Pancreas (tissue), 10 donors: ENCODE measurements around the gene INO80E. TPM values are rescaled to one million over a fixed set of nuclear protein-coding genes. Genes with fewer than 3 reads are reported as not detected.

Experiments used
- ATAC-seq, 4 donors: fragments of 200-7000 bp; cut with Tn5 transposase; one replicate each; pipeline versions ENCODE4 v1.8.0 to v1.9.1; 2020; ENCODE audit warnings: mild to moderate bottlenecking in 4 of 4, moderate library complexity in 4 of 4
- DNase-seq, 6 donors: peaks; one replicate each; pipeline ENCODE4 v3.0.0-alpha.2; 2020
- FAIRE-seq: peaks from 2 replicates; lab custom pipeline; 2012; peaks lifted over from hg19 to GRCh38; lab: Jason Lieb, UNC
- H3K27ac ChIP-seq, 4 donors: fragments of 200-600 bp; sonication (generic); 1 replicate in 3 of 4; 2 replicates in 1 of 4; pipeline versions ENCODE4 v1.5.0 to v1.8.0; 2020
- H3K27me3 ChIP-seq, 4 donors: fragments of 200-600 bp; one replicate each; pipeline ENCODE4 v1.8.0; 2021
- H3K36me3 ChIP-seq, 3 donors: fragments of 200-600 bp; sonication (generic) in 1 of 3; one replicate each; pipeline versions ENCODE4 v1.5.0 to v1.8.0; 2020 to 2021
- H3K4me1 ChIP-seq, 3 donors: fragments of 200-600 bp; one replicate each; pipeline ENCODE4 v1.8.0; 2021
- H3K4me3 ChIP-seq, 4 donors: fragments of 200-600 bp; sonication (generic) in 2 of 4; one replicate each; pipeline versions ENCODE4 v1.5.0 to v1.8.0; 2020 to 2021
- H3K9me3 ChIP-seq, 4 donors: fragments of 200-600 bp; one replicate each; pipeline ENCODE4 v1.8.0; 2021
- CTCF ChIP-seq, 4 donors: fragments of 200-600 bp; sonication (generic) in 3 of 4; IDR thresholded peaks; one replicate each; pipeline versions ENCODE4 v1.5.0 to v1.8.0; 2021; ENCODE audit warnings: antibody characterized with exemption in 4 of 4
- WGBS, 2 donors: extraction: QIAGEN DNeasy Blood & Tissue Kit; methylation state at CpG; one replicate each; pipeline ENCODE4 v1.1.7; 2013; 5-methylcytosine and 5-hydroxymethylcytosine counted together
- intact Hi-C, 3 donors: fragments of 100-400 bp; cut with DNase I; formaldehyde crosslinking; loops; one replicate each; pipeline versions ENCODE4 v1.11.1 to v1.14.2; 2022
- polyA plus RNA-seq, 2 donors: library from polyadenylated mRNA; stranded (reverse); fragments of 200-250 nt; gene quantifications; one replicate each; pipeline ENCODE4 v1.2.3, GENCODE V29; 2013
- total RNA-seq, 6 donors: library from RNA; stranded (reverse); fragmentation: NEBNext Ultra II Directional in 4 of 6; extraction: Animal tissue kit (Norgen Biotek cat#: 25700) in 4 of 6; gene quantifications; one replicate each; pipeline versions ENCODE4 v1.2.1 to v1.2.4, GENCODE V29; 2021 to 2023
- donor health status: healthy with polysubstance abuse.
- donor health status: DM: no; HTN: no; CAD: no; lungs with moderate emphysema.
- donor health status: DM: no; HTN: no; CAD: no.
- donor health status: control.
- donor health status: control.
- donor health status: Bipolar disorder and iron deficiency.
- donor health status: DM: yes; HTN: yes; CAD: no.
- donor health status: DM: no; HTN: no; CAD: no.
- donor health status: DM: no; HTN: no; CAD: no.
- donor health status: DM: yes; HTN: yes; CAD: no.

The INO80E gene
- total and polyA plus RNA-seq, 8 donors = 24.0 to 113 (median 32.5) TPM

GRCh38 chr16:30004424-30004776, 8.4 kb downstream of the INO80E start:
- Histone ChIP-seq H3K27ac (no peak overlapping the region), H3K4me3 (no peak overlapping the region), H3K27me3 (no peaks in the 10 kb centered on the region), H3K4me1 (no peaks in the 10 kb centered on the region), H3K9me3 (no peaks in the 10 kb centered on the region), H3K36me3 (no peaks in the 10 kb centered on the region)
- no peak for FAIRE-seq
- no peak for ATAC-seq
- TF ChIP-seq CTCF (IDR thresholded peaks at IDR 0.05) = no peak
- intact Hi-C loops = loop anchor here in 2 of 3 donors (10.0 kb wide), 2 partner anchors 140 to 310 kb away; partner anchors contain the start of gene CDIPT (in 1 of the 2)
- 74 to 79% methylated on average over 19 of the region's 19 CpGs for WGBS, 2 donors
- no peak for DNase-seq

- no peaks in the 10 kb centered on the region for H3K9me3 ChIP-seq
- FAIRE-seq = no peak
- peak; percentile 21 to 35 (median 24) for ATAC-seq
- H3K27me3 ChIP-seq = no peaks in the 10 kb centered on the region
- no peaks in the 10 kb centered on the region for H3K36me3 ChIP-seq
- peak in 1 of 6 donors; percentile 75 for DNase-seq
- intact Hi-C loops = loop anchor here in 2 of 3 donors (10.0 kb wide), 2 partner anchors 140 to 310 kb away; partner anchors contain the start of gene CDIPT (in 1 of the 2)
- no peaks in the 10 kb centered on the region for H3K4me1 ChIP-seq
- H3K4me3 ChIP-seq = no peak overlapping the region
- no peak overlapping the region for H3K27ac ChIP-seq
- 46 to 51% methylated on average over 5 to 11 of the region's 11 CpGs for WGBS, 2 donors
- TF ChIP-seq CTCF (IDR thresholded peaks at IDR 0.05) = no peak
Measured at GRCh38 chr16:30004811-30005242, 8.8 kb downstream of the INO80E start.

- H3K9me3 ChIP-seq = no peaks in the 10 kb centered on the region
- H3K27ac ChIP-seq = no peak overlapping the region
- no peaks in the 10 kb centered on the region for H3K27me3 ChIP-seq
- peak; percentile 62 to 85 (median 79) for ATAC-seq
- intact Hi-C loops = loop anchor here in 2 of 3 donors (10.0 kb wide), 2 partner anchors 141 to 311 kb away; partner anchors contain the start of gene CDIPT (in 1 of the 2)
- no peak overlapping the region for H3K4me3 ChIP-seq
- no peaks in the 10 kb centered on the region for H3K4me1 ChIP-seq
- FAIRE-seq = no peak
- peak in 3 of 6 donors; percentile 47 to 74 (median 49) for DNase-seq
- no peaks in the 10 kb centered on the region for H3K36me3 ChIP-seq
- 46 to 59% methylated on average over 35 of the region's 35 CpGs for WGBS, 2 donors
- peak; percentile 67 to 86 (median 75) for TF ChIP-seq CTCF (IDR thresholded peaks at IDR 0.05)
Measured at GRCh38 chr16:30005341-30006094, 9.5 kb downstream of the INO80E start.

GRCh38 chr16:30006095-30006473, 10.0 kb downstream of the INO80E start:
- H3K36me3 ChIP-seq = no peaks in the 10 kb centered on the region
- no peak overlapping the region for H3K4me3 ChIP-seq
- TF ChIP-seq CTCF (IDR thresholded peaks at IDR 0.05) = no peak
- H3K27ac ChIP-seq = no peak overlapping the region
- ATAC-seq = peak in 1 of 4 donors; percentile 12
- H3K27me3 ChIP-seq = peaks cover 0 to 2% (median 0%) of the 10 kb centered on the region in 4 donors
- FAIRE-seq = no peak
- intact Hi-C loops = loop anchor here in 2 of 3 donors (10.0 kb wide), 2 partner anchors 141 to 311 kb away; partner anchors contain the start of gene CDIPT (in 1 of the 2)
- WGBS, 2 donors = 53 to 71% methylated on average over 18 of the region's 18 CpGs
- H3K9me3 ChIP-seq = no peaks in the 10 kb centered on the region
- H3K4me1 ChIP-seq = no peaks in the 10 kb centered on the region
- DNase-seq = peak in 2 of 6 donors; percentile 40 to 77
